Neural cell (in vitro differentiated cells): ENCODE measurements around the gene ATF1. TPM values are rescaled to one million over a fixed set of nuclear protein-coding genes. Genes with fewer than 3 reads are reported as not detected.

Experiments used
- H2AFZ ChIP-seq: fragments of 200-600, 300-800 bp; sonication (generic), shearing (Covaris generic); 2 replicates; pipeline ENCODE4 v1.6.0; 2014; ENCODE audit warnings: low read depth, mild to moderate bottlenecking, antibody characterized with exemption, low read length, moderate library complexity
- H3F3A ChIP-seq: fragments of 200-600 bp; shearing (Covaris generic); 2 replicates; pipeline ENCODE4 v1.6.1; 2016; ENCODE audit warnings: mild to moderate bottlenecking, moderate library complexity, mixed read lengths, antibody characterized with exemption, low read length; ENCODE audit not compliant: insufficient read depth, poor library complexity, severe bottlenecking
- H3K27ac ChIP-seq: fragments of 200-600, 300-800 bp; sonication (generic), shearing (Covaris generic); 2 replicates; pipeline ENCODE4 v1.5.1; 2014; ENCODE audit warnings: mild to moderate bottlenecking, low read length, moderate library complexity
- H3K27me3 ChIP-seq: fragments of 300-800, 200-600 bp; sonication (generic), shearing (Covaris generic); 2 replicates; pipeline ENCODE4 v1.6.0; 2014; ENCODE audit warnings: mild to moderate bottlenecking, low read depth, low read length, moderate library complexity; ENCODE audit not compliant: insufficient read depth
- H3K36me3 ChIP-seq: fragments of 300-800, 200-600 bp; sonication (generic), shearing (Covaris generic); 2 replicates; pipeline ENCODE4 v1.5.1; 2014; ENCODE audit warnings: mild to moderate bottlenecking, antibody characterized with exemption, low read length, moderate library complexity; ENCODE audit not compliant: insufficient read depth
- H3K4me2 ChIP-seq: fragments of 300-800, 200-600 bp; sonication (generic), shearing (Covaris generic); 2 replicates; pipeline ENCODE4 v1.6.0; 2014; ENCODE audit warnings: mild to moderate bottlenecking, low read length
- H3K4me3 ChIP-seq: fragments of 300-800, 200-600 bp; sonication (generic), shearing (Covaris generic); 2 replicates; pipeline ENCODE4 v1.5.1; 2014; ENCODE audit warnings: mild to moderate bottlenecking, low read length, moderate library complexity
- H3K79me2 ChIP-seq: fragments of 200-600 bp; shearing (Covaris generic); replicated peaks from 2 replicates; pipeline ENCODE4 v1.6.0; 2014; ENCODE audit warnings: mild to moderate bottlenecking, low read length, moderate library complexity; ENCODE audit not compliant: insufficient read depth
- H3K9ac ChIP-seq: fragments of 300-800, 200-600 bp; sonication (generic), shearing (Covaris generic); 2 replicates; pipeline ENCODE4 v1.6.1; 2016; ENCODE audit warnings: mild to moderate bottlenecking, low read length, mixed read lengths
- H3K9me2 ChIP-seq: fragments of 200-600 bp; shearing (Covaris generic); 2 replicates; pipeline ENCODE4 v1.6.1; 2016; ENCODE audit warnings: mild to moderate bottlenecking, low read length, mixed read lengths; ENCODE audit not compliant: insufficient read depth
- H3K9me3 ChIP-seq: fragments of 200-600, 300-800 bp; sonication (generic), shearing (Covaris generic); 2 replicates; pipeline ENCODE4 v1.6.1; 2016; ENCODE audit warnings: mild to moderate bottlenecking, mixed run types, low read length, moderate library complexity, mixed read lengths
- H4K20me1 ChIP-seq: fragments of 200-600 bp; shearing (Covaris generic); 2 replicates; pipeline ENCODE4 v1.6.1; 2016; ENCODE audit warnings: mild to moderate bottlenecking, mixed run types; ENCODE audit not compliant: insufficient read depth
- EP300 ChIP-seq: fragments of 450-650 bp; conservative IDR thresholded peaks from 2 replicates; pipeline ENCODE4 v1.6.1; 2014; ENCODE audit warnings: antibody characterized with exemption, mild to moderate bottlenecking, moderate library complexity; ENCODE audit not compliant: poor library complexity, severe bottlenecking
- EZH2 ChIP-seq: fragments of 200-600, 300-800 bp; shearing (Covaris generic), sonication (generic); IDR thresholded peaks from 2 replicates; pipeline ENCODE4 v1.6.1; 2014; ENCODE audit warnings: antibody characterized with exemption, low read length, borderline replicate concordance, mild to moderate bottlenecking; ENCODE audit not compliant: insufficient read depth, poor library complexity, severe bottlenecking
- MXI1 ChIP-seq: fragments of 450-650 bp; conservative IDR thresholded peaks from 2 replicates; pipeline ENCODE4 v1.6.1; 2014; ENCODE audit warnings: antibody characterized with exemption, mild to moderate bottlenecking; ENCODE audit not compliant: poor library complexity, severe bottlenecking
- POLR2AphosphoS5 ChIP-seq: IDR thresholded peaks from 2 replicates; pipeline ENCODE4 v1.6.1; 2012
- RAD21 ChIP-seq: fragments of 450-650 bp; conservative IDR thresholded peaks from 2 replicates; pipeline ENCODE4 v1.6.1; 2014; ENCODE audit warnings: antibody characterized with exemption, mild to moderate bottlenecking, moderate library complexity
- SMC3 ChIP-seq: fragments of 450-650 bp; conservative IDR thresholded peaks from 2 replicates; pipeline ENCODE4 v1.6.1; 2014; ENCODE audit warnings: antibody characterized with exemption, mild to moderate bottlenecking, moderate library complexity; ENCODE audit not compliant: poor library complexity
- TAF1 ChIP-seq: IDR thresholded peaks from 2 replicates; pipeline ENCODE4 v1.6.1; 2012; ENCODE audit warnings: low read depth
- polyA plus RNA-seq: library from polyadenylated mRNA; depleted of rRNA; stranded (reverse); fragments of >200 nt; gene quantifications from 2 replicates; pipeline ENCODE4 v1.2.3, GENCODE V29; 2014
- TF ChIP-seq, protein P1 (sequence below): fragments of 450-650 bp; IDR thresholded peaks from 2 replicates; pipeline ENCODE4 v1.5.1; 2014; ENCODE audit warnings: antibody characterized with exemption, mild to moderate bottlenecking, moderate library complexity; ENCODE audit not compliant: poor library complexity, severe bottlenecking
- TF ChIP-seq, protein P2 (sequence below): IDR thresholded peaks from 2 replicates; pipeline ENCODE4 v1.6.1; 2012; ENCODE audit warnings: borderline replicate concordance

Gene ATF1
- polyA plus RNA-seq, 1 donor from 2014 or later = 11.3 TPM

DNA sequence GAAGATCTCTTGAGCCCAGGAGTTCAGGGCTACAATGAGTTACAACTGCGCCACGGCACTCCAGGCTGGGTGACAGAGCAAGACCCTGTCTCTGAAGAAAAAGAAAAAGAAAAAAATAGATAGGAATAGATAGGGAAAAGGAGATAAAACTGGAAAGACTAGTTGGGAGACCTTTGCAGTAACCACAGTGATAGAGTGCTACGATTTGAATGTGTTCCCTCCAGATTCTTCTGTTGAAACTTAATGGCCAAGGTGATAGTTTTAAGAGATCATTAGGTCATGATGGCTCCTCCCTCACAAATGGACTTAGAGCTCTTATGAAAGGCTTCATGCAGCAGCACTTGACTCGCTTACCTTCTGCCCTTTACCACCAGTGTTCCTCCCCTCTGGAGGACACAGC lies 13.5 kb upstream of the ATF1 start:
- Histone ChIP-seq H3K9ac (no peak overlapping the region), H3K4me2 (no peak overlapping the region), H3K79me2 (no peaks in the 10 kb centered on the region), H3K27ac (no peak overlapping the region), H2AFZ (no peak overlapping the region), H4K20me1 (no peaks in the 10 kb centered on the region), H3K36me3 (peaks cover 8% of the 10 kb centered on the region), H3K4me3 (no peak overlapping the region), H3F3A (no peaks in the 10 kb centered on the region), H3K27me3 (no peaks in the 10 kb centered on the region), H3K9me2 (no peaks in the 10 kb centered on the region), H3K9me3 (no peaks in the 10 kb centered on the region)
- no peak for TF ChIP-seq POLR2AphosphoS5
- TF ChIP-seq EZH2 = no peak
- TF ChIP-seq, protein P1, sequence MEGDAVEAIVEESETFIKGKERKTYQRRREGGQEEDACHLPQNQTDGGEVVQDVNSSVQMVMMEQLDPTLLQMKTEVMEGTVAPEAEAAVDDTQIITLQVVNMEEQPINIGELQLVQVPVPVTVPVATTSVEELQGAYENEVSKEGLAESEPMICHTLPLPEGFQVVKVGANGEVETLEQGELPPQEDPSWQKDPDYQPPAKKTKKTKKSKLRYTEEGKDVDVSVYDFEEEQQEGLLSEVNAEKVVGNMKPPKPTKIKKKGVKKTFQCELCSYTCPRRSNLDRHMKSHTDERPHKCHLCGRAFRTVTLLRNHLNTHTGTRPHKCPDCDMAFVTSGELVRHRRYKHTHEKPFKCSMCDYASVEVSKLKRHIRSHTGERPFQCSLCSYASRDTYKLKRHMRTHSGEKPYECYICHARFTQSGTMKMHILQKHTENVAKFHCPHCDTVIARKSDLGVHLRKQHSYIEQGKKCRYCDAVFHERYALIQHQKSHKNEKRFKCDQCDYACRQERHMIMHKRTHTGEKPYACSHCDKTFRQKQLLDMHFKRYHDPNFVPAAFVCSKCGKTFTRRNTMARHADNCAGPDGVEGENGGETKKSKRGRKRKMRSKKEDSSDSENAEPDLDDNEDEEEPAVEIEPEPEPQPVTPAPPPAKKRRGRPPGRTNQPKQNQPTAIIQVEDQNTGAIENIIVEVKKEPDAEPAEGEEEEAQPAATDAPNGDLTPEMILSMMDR = no peak
- no peak for TF ChIP-seq SMC3
- TF ChIP-seq MXI1 = no peak
- TF ChIP-seq EP300 = no peak
- no peak for TF ChIP-seq TAF1
- TF ChIP-seq, protein P2, sequence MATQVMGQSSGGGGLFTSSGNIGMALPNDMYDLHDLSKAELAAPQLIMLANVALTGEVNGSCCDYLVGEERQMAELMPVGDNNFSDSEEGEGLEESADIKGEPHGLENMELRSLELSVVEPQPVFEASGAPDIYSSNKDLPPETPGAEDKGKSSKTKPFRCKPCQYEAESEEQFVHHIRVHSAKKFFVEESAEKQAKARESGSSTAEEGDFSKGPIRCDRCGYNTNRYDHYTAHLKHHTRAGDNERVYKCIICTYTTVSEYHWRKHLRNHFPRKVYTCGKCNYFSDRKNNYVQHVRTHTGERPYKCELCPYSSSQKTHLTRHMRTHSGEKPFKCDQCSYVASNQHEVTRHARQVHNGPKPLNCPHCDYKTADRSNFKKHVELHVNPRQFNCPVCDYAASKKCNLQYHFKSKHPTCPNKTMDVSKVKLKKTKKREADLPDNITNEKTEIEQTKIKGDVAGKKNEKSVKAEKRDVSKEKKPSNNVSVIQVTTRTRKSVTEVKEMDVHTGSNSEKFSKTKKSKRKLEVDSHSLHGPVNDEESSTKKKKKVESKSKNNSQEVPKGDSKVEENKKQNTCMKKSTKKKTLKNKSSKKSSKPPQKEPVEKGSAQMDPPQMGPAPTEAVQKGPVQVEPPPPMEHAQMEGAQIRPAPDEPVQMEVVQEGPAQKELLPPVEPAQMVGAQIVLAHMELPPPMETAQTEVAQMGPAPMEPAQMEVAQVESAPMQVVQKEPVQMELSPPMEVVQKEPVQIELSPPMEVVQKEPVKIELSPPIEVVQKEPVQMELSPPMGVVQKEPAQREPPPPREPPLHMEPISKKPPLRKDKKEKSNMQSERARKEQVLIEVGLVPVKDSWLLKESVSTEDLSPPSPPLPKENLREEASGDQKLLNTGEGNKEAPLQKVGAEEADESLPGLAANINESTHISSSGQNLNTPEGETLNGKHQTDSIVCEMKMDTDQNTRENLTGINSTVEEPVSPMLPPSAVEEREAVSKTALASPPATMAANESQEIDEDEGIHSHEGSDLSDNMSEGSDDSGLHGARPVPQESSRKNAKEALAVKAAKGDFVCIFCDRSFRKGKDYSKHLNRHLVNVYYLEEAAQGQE = no peak
- no peak for TF ChIP-seq RAD21

DNA sequence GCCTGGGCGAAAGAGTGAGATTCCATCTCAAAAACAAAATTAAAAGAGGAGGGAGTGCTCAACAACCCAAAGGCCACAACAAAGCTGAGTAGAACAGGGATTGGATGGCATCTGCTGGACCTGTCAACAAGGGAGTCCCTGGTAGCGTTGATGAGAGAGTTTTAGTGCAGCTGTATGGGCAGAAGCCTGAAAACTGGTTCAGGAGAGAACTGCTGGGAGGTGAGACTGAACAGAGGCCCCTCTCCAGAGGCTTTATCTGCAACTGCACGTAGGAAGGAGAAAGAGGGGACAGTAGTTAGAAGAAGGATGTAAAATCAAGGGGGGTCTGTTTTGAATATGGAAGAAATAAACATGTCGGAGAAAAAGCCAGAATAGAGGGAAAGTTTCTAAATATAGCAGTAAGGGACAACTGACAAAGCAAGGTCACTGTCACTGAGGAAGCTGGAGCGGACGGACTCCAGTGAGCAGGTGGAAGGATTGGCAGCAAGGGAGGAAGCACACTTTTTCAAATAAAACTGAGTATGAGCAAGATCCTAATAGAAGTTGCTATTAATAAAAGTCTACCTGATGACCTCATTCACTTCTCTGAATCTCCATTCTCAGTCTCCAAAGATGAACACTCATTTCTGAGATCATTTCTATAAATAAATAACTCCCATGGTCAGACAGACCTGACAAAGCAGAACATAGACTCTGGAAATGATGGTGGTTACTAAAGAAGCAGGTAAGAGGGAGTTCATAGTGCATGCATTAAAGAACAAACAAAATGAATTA lies 11.8 kb upstream of the ATF1 start:
- H3K9me3 ChIP-seq = no peaks in the 10 kb centered on the region
- H4K20me1 ChIP-seq = no peaks in the 10 kb centered on the region
- H3K9ac ChIP-seq = no peak overlapping the region
- H3K27me3 ChIP-seq = no peaks in the 10 kb centered on the region
- no peak overlapping the region for H3K27ac ChIP-seq
- TF ChIP-seq RAD21 = no peak
- TF ChIP-seq TAF1 = no peak
- no peak for TF ChIP-seq EZH2
- TF ChIP-seq, protein P1 = no peak
- no peak for TF ChIP-seq EP300
- no peak for TF ChIP-seq SMC3
- no peak for TF ChIP-seq POLR2AphosphoS5
- TF ChIP-seq, protein P2 = no peak
- TF ChIP-seq MXI1 = no peak
- no peaks in the 10 kb centered on the region for H3K79me2 ChIP-seq
- H3K36me3 ChIP-seq = peaks cover 5% of the 10 kb centered on the region
- H3K4me3 ChIP-seq = no peak overlapping the region
- H3K9me2 ChIP-seq = no peaks in the 10 kb centered on the region
- H3F3A ChIP-seq = no peaks in the 10 kb centered on the region
- no peak overlapping the region for H3K4me2 ChIP-seq
- no peak overlapping the region for H2AFZ ChIP-seq
